GM18520 (cell line): ENCODE measurements around the gene RPS6KA2.

Experiments
- ATAC-seq: cut with Tn5 transposase; IDR thresholded peaks from one replicate; pipeline ENCODE4 v1.9.1; 2021; ENCODE audit not compliant: unreplicated experiment

Gene RPS6KA2

DNA sequence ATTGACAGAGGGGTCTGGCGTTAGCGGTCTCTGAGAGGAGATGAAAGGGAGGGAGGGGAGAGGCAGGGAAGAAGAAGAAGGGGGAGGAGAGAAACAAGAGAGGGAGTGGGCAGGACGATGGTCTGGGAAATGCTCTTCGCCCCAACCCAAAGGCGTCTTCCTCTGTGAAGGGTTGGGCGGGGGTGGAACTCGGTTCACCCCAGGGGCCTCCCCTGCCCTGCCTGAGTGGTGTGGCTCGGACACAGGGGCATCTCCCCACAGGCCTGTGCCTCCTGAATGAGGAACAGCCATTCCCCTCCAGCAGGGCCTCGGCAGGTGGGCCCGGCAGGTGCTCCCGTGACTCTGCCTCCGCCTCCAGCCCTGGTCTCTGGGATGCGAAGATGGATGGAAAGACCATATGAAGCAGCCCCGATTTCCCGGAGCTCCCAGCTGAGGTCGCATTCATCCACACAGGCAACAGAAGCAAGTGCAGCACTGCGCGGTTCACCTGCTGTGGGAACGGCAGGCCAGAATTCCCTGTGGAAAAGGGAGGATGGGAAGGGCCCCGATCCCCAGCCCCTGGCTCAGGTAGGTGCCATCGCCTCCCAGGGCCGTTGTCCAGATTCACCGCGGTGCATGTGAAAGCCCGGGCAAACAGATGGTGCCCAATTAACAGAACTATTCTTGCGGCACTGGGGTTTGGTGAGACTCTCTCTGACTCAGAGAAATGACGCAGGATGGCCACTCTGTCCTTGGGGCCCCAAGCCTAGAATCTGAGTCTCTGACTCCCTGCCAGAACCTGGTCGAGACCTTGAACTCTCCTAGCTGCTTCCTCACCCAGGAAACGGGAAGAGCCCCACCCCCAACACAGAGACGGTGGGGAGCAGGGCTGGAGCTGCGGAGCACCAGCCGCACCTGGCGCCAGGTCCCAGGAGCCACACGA, 29.4 kb upstream of the RPS6KA2 start:
- ATAC-seq, result no peak

DNA sequence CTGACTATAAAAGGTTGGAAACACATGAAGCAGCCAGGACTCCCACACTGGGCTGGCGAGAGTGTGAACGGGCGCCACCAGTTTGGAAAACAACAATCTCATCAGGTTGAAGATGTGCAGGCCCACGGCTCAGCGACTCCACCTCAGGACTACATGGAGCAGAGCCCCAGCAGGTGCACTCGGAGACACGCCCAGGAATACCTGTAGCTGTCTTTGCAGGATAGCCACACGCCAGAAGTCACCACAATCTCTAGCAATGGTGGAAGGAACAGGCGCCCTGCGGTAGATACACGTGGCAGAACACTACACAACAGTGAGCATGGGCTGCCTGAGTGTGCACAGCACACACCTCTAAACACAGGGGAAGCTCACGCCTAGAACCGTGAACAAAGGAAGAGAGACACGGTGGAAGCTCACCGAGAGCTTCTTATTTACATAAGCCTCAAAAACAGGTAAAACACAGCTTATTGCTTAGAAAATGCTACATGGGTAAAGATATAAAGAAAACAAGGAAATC, 28.7 kb upstream of the RPS6KA2 start:
- ATAC-seq, result no peak

DNA sequence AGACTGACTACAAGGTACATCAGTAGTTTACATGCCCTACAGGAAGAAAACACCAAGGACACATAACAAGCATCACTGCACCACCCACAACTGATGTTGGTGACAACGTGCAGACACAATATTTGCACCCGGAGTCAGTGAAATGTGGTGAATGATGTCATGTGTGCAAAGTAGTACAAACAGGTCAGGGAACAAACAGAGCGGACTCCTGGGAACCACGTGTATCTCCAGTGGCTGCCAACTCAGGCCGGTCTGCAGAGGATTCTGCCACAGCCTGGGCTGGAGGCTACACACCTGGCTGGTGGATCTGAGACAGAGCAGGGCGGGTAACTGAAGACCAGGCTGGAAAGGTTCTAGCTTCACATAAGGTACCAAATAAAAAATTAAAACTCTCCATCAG, 28.2 kb upstream of the RPS6KA2 start:
- no peak for ATAC-seq

GRCh38 chr6:166654573-166654972, 27.5 kb upstream of the RPS6KA2 start:
- no peak for ATAC-seq

DNA sequence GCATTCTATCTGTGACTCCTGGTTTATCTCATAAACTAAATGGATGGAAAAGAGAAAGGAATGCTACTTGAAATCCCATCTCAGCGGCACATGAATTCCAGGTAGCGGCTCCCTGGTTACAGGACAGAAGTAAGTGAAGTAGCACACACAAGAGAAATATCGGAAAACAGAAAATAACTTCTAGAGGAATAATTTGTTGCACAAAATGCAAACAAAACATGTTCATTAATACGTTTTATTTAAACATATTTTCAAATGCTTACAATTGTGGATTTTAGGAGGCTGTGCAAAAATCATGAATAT, 26.5 kb upstream of the RPS6KA2 start:
- no peak for ATAC-seq

- ATAC-seq, result no peak
Observed at GRCh38 chr6:166650824-166651807, 24.1 kb upstream of the RPS6KA2 start.

- no peak for ATAC-seq
Observed at GRCh38 chr6:166650047-166650446, 23.0 kb upstream of the RPS6KA2 start.

DNA sequence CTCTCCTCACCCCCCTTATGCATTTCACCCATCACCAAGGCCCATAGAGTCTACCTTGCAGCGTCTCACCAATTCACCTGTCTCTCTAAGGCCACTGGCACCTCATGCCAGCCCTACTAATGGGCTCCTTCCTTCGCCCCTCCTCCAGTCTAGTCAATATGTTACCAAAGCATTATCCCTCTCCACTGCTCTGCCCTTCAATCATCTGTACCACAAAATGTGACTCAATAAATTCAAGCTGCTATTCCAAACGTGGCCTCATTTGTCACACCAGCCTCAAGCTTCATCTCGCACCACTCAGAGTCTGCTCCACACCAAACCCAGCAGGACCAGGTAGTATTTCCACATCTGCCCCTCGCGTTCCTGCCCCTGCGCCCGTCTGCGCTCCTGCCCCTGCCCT, 21.8 kb upstream of the RPS6KA2 start:
- no peak for ATAC-seq

DNA sequence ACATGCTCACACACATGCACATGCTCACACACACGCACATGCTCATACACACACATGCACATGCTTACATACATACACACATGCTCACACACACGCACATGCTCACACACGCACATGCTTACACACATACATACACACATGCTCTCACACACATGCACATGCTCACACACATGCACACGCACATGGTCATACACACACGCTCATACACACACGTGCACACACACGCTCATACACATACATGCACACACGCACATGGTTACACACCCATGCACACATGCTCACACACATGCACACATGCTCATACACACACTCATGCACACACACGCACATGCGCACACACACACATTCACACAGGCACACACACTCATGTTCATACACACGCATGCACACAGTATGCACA, 20.8 kb upstream of the RPS6KA2 start:
- no peak for ATAC-seq

GRCh38 chr6:166646716-166647115, 19.7 kb upstream of the RPS6KA2 start:
- ATAC-seq, result no peak

- no peak for ATAC-seq
Observed at GRCh38 chr6:166645896-166646295, 18.8 kb upstream of the RPS6KA2 start.

DNA sequence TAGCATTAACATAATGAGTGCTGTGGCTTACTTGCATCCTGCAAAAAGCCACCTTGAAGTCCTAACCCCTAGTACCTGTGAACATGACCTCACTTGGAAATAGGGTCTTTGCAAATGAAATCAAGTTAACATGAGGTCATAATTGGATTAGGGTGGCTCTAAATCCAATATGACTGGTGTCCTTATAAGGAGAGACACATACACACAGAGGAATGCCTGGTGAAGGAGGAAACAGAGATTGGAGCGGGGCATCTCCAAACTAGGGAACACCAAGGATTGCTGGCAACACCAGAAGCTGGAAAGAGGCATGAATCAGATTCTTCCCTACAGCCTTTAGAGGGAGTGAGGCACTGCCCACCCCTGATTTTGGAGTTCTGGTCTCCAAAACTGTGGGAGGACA, 17.6 kb upstream of the RPS6KA2 start:
- no peak for ATAC-seq

GRCh38 chr6:166643891-166644590, 17.0 kb upstream of the RPS6KA2 start:
- ATAC-seq, result no peak

DNA sequence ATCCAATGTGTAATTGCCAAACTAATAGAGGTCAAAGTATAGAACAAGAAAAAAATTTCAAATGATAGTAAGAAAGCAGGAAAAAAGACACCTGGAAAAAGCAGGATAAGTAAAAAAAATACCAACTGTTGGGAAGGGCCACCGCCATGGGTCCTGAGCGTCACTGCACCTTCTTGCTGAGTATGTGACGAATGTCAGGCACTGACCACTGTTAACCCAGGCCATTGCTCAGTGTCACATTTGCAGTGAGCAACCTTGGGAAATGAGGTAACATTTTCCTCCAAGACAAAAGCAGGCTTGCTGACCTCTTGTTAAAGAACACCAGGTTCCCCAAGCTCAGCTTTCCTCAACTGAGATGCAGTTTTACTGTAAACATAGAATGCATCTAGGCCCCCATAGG, 15.6 kb upstream of the RPS6KA2 start:
- no peak for ATAC-seq

GRCh38 chr6:166640342-166641043, 13.4 kb upstream of the RPS6KA2 start:
- no peak for ATAC-seq

DNA sequence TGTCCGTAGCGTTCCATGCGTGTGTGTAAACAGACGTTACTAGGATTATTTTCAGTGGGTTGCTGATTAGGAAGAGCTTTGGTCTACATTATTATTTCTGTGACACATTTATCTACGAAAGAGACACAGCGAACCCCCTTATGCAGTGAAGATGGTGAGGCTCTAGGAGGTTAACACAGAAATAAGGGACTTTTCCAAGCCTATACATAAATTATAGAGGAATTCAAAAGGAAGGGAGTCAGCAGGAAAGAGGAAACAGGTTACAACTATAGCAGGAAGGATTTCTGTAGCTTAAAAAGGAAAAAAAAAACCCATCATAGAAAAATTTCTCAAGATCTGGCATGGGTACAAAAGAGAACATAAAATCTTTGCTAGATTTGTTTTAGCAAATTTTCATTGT, 12.9 kb upstream of the RPS6KA2 start:
- no peak for ATAC-seq

DNA sequence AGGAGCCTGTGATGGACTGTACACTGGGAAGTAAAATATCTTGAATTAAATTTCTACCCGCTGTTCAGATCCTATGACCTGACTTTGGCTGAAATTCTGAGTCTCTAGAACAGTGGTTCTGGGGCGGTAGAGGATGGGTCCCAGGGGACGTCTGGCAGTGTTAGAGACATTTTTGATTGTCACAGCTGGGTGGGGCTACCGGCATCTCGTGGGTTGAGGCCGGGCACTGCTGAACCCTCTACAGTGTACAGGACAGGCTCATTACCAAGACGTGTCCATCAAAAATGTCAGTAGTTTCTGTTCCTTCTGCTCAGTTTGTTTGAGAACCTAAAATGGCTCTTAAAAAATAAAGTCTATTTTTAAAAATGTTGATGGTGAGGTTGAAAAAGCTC, 11.5 kb upstream of the RPS6KA2 start:
- no peak for ATAC-seq

GRCh38 chr6:166637812-166638572, 10.9 kb upstream of the RPS6KA2 start:
- no peak for ATAC-seq

DNA sequence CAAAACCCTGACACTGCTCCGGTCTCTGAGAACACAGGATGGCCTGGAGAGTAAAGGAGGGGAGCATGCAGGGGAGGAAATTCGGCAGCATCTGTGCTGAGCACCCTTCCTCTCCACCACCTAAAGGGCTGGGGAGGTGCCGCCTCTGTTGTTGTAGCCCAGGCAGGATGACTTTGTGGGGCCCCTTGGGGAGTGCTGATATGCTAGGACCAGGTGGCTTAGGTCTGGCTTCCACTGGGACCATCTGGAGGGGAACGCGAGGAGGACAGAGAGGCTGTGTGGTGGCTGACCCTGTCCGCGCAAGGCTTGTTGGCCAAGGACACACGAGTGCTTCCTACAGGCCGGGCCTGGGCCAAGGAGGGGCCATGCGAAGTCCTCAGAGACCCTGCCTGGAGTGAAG, 9.9 kb upstream of the RPS6KA2 start:
- ATAC-seq, result no peak
